Epithelial cell of proximal tubule (primary cell): ENCODE results near the gene ABHD8. TPM values are rescaled to one million over a fixed set of nuclear protein-coding genes. Genes with fewer than 3 reads are reported as not detected.

Source experiments
- DNase-seq: peaks from one replicate; pipeline ENCODE4 v3.0.0-alpha.2; 2011; ENCODE audit warnings: low read depth
- H3K4me3 ChIP-seq: 2 replicates; pipeline ENCODE4 v1.5.1; 2011; ENCODE audit warnings: low read depth, mild to moderate bottlenecking, low read length
- total RNA-seq: library from RNA; depleted of rRNA; stranded (reverse); fragments of >200 nt; gene quantifications from 2 replicates; pipeline ENCODE4 v1.2.3, GENCODE V29; 2015
- TF ChIP-seq, protein P1 (sequence below): conservative IDR thresholded peaks from 2 replicates; pipeline ENCODE4 v1.5.1; 2012; ENCODE audit warnings: low read depth, mild to moderate bottlenecking, low read length

The ABHD8 gene
- total RNA-seq, 1 donor from 2014 or later: 10.3 TPM

GRCh38 chr19:17324357-17325114 lies 21.3 kb upstream of the ABHD8 start:
- DNase-seq: no peak
- H3K4me3 ChIP-seq: no peak overlapping the region
- TF ChIP-seq, protein P1, sequence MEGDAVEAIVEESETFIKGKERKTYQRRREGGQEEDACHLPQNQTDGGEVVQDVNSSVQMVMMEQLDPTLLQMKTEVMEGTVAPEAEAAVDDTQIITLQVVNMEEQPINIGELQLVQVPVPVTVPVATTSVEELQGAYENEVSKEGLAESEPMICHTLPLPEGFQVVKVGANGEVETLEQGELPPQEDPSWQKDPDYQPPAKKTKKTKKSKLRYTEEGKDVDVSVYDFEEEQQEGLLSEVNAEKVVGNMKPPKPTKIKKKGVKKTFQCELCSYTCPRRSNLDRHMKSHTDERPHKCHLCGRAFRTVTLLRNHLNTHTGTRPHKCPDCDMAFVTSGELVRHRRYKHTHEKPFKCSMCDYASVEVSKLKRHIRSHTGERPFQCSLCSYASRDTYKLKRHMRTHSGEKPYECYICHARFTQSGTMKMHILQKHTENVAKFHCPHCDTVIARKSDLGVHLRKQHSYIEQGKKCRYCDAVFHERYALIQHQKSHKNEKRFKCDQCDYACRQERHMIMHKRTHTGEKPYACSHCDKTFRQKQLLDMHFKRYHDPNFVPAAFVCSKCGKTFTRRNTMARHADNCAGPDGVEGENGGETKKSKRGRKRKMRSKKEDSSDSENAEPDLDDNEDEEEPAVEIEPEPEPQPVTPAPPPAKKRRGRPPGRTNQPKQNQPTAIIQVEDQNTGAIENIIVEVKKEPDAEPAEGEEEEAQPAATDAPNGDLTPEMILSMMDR: no peak

DNA sequence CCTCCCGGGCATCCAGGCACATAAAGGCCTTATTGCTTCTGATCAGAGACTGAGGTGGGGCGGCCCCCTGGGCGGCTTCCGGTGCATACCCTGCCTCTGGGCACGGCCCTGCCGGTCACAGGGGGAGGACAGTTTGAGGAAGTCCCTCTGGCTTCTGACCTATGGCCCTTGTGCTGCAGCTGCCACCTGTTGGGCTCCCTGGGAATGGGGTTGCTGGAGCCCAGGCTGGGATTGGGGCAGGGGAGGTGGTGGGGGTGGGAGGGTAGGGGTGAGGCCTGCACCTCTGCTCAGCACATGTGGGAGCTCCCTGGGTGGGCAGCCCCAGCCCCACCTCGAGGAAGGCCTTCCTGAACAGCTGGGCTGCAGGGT lies 20.7 kb upstream of the ABHD8 start:
- no peak for DNase-seq
- no peak overlapping the region for H3K4me3 ChIP-seq
- TF ChIP-seq, protein P1: no peak

DNA sequence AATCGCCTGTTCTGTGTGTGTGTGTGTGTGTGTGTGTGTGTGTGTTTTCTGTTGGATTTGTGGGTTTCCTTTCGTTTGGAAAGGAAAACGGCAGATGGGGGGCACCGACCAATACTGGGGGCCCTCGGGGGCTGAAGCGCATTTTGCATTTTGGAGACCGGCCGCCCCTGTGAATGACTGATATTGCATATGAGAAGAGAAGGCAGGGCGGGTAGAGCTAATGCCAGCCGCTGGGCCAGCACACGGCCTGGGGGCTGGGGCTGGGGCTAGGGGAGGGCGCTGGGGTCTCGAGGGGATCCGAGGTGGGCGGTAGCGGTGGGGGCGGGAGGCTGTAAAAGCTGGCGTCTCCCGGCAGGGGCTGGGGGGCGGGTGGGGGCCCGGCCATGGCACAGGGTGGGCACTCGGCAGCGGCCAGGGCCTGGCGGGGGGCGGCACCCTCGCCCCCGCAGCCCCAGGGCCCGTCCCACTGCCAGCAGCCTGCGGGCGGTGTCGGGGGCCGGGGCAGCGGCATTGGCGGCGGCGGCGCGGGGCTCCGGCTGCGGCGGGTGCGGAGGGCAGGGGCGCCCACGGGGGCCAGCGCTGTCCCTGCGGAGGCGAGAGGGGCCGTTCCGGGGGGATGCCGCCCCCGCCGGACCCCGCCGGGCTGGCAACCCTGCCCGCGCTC lies 20.2 kb upstream of the ABHD8 start:
- no peak overlapping the region for H3K4me3 ChIP-seq
- DNase-seq: no peak
- TF ChIP-seq, protein P1: no peak

GRCh38 chr19:17322854-17323253 lies 19.6 kb upstream of the ABHD8 start:
- TF ChIP-seq, protein P1: no peak
- no peak overlapping the region for H3K4me3 ChIP-seq
- no peak for DNase-seq

DNA sequence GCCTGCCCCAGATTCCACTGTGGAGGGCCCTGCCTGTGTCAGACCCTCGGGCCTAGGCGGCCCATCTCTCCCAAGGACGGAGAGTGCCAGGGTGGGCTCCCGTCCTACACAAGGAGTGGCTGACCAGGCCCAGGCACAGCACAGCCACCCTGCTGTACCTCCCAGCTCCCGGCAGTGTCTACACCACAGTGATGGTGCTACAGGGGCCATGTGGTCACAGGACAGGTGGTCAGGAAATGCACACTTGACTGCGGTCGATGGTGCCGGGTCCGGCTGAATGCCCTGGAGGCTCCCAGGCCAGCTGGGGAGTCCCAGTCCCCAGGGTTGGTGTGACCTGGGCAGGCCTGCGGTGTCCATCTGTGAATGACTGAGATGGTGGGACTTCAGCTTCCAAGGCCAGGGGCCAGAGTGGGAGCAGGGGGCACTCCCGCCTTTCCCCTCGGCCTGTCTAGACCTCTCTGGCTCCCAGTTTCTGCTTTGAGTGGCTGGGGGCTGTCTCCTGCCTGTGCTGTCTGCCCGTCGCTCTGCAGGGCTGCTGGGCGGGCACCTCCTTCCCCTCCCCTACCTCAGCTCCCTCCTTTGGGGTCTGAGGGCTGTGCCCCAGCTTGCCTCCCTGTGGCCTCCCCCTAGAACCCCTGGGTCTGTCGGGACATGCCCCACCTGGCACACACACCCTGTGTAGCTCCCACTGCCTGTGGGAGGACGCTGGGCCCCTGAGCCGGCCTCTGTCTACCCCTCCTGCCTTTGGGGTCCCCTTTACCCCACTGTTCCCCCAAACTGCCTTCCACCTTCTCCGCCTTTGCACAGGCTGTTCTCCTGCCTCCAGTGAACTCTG lies 18.6 kb upstream of the ABHD8 start:
- TF ChIP-seq, protein P1: no peak
- no peak overlapping the region for H3K4me3 ChIP-seq
- no peak for DNase-seq

DNA sequence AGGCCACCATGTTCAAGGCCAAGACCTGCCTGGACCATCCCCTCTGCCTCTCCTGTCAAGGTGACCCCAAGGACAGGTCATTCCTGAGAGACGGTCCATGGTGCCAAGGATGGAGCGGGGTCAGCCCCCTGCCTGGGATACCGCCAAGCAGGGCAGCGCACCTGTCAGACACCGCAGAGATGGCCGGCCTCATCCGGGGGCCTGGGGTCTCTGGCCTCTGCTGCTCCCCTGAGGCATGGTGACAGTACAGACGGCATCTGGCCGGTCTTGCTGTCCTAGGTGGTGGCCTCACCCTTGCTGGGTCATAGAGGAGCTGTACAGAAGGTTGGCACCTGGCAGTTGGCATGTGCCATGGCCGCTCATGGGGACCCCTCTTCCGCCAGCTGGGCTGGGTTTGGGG lies 17.2 kb upstream of the ABHD8 start:
- no peak for DNase-seq

More for the DNA sequence above, 17.2 kb upstream of the ABHD8 start:
- no peak overlapping the region for H3K4me3 ChIP-seq
- TF ChIP-seq, protein P1: no peak
